Peyer's patch (tissue), 4 donors: ENCODE data around the gene TP53BP1.

Source experiments
- POLR2A ChIP-seq, 2 donors: fragments of 450-650 bp; IDR thresholded peaks; one replicate each; pipeline ENCODE4 v1.5.1; 2017; ENCODE audit warnings: antibody characterized with exemption in 2 of 2, mild to moderate bottlenecking in 2 of 2, moderate library complexity in 2 of 2
- TF ChIP-seq, protein P1 (sequence below), 6 experiments: fragments of 450-650 bp in 4 of 6; fragments of 200-600 bp in 2 of 6; sonication (generic) in 1 of 6; IDR thresholded peaks; one replicate each; pipeline ENCODE4 v1.5.1; 2017 to 2019; ENCODE audit warnings: antibody characterized with exemption in 6 of 6, mild to moderate bottlenecking in 3 of 6, moderate library complexity in 1 of 6

DNA sequence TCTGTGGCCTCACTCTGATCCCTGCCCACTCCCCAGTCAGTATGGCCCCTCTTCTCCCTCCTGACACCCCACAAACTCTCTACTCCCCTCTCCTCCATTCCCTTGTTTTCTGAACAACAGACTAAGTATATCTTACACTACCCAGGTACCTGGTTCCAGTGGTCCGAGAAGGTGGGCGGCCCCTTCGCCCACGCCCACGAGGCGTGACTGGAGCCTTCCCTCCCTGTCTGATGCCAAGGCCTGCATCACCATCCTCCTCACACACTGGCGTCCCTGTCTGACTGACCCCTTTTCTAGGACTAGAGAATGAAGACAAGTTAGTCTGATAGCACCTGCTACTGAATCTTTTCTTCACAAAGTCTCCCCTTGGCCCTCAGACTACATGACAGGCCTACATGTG, 72.1 kb downstream of the TP53BP1 start:
- TF ChIP-seq, protein P1, sequence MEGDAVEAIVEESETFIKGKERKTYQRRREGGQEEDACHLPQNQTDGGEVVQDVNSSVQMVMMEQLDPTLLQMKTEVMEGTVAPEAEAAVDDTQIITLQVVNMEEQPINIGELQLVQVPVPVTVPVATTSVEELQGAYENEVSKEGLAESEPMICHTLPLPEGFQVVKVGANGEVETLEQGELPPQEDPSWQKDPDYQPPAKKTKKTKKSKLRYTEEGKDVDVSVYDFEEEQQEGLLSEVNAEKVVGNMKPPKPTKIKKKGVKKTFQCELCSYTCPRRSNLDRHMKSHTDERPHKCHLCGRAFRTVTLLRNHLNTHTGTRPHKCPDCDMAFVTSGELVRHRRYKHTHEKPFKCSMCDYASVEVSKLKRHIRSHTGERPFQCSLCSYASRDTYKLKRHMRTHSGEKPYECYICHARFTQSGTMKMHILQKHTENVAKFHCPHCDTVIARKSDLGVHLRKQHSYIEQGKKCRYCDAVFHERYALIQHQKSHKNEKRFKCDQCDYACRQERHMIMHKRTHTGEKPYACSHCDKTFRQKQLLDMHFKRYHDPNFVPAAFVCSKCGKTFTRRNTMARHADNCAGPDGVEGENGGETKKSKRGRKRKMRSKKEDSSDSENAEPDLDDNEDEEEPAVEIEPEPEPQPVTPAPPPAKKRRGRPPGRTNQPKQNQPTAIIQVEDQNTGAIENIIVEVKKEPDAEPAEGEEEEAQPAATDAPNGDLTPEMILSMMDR (IDR thresholded peaks at IDR 0.05) = no peak
- TF ChIP-seq POLR2A (IDR thresholded peaks at IDR 0.05) = no peak
